HL-60 (cell line): ENCODE measurements around the gene PRRX1.

ENCODE experiments used
- GABPA ChIP-seq: IDR thresholded peaks from 2 replicates; pipeline ENCODE4 v1.6.1; 2012; ENCODE audit warnings: low read depth
- SPI1 ChIP-seq: IDR thresholded peaks from 2 replicates; pipeline ENCODE4 v1.6.1; 2012; ENCODE audit warnings: low read depth, mild to moderate bottlenecking, borderline replicate concordance
- TF ChIP-seq, protein P1 (sequence below): IDR thresholded peaks from one replicate; pipeline ENCODE4 v1.5.1; 2011; ENCODE audit warnings: low read length, control low read depth, inconsistent platforms; ENCODE audit not compliant: insufficient read depth

- TF ChIP-seq, protein P1, sequence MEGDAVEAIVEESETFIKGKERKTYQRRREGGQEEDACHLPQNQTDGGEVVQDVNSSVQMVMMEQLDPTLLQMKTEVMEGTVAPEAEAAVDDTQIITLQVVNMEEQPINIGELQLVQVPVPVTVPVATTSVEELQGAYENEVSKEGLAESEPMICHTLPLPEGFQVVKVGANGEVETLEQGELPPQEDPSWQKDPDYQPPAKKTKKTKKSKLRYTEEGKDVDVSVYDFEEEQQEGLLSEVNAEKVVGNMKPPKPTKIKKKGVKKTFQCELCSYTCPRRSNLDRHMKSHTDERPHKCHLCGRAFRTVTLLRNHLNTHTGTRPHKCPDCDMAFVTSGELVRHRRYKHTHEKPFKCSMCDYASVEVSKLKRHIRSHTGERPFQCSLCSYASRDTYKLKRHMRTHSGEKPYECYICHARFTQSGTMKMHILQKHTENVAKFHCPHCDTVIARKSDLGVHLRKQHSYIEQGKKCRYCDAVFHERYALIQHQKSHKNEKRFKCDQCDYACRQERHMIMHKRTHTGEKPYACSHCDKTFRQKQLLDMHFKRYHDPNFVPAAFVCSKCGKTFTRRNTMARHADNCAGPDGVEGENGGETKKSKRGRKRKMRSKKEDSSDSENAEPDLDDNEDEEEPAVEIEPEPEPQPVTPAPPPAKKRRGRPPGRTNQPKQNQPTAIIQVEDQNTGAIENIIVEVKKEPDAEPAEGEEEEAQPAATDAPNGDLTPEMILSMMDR: no peak
- no peak for TF ChIP-seq GABPA
- TF ChIP-seq SPI1: no peak
Observed at GRCh38 chr1:170700842-170701615, 37.1 kb downstream of the PRRX1 start.
